ENCODE results near the gene CYYR1.

Gene CYYR1

DNA sequence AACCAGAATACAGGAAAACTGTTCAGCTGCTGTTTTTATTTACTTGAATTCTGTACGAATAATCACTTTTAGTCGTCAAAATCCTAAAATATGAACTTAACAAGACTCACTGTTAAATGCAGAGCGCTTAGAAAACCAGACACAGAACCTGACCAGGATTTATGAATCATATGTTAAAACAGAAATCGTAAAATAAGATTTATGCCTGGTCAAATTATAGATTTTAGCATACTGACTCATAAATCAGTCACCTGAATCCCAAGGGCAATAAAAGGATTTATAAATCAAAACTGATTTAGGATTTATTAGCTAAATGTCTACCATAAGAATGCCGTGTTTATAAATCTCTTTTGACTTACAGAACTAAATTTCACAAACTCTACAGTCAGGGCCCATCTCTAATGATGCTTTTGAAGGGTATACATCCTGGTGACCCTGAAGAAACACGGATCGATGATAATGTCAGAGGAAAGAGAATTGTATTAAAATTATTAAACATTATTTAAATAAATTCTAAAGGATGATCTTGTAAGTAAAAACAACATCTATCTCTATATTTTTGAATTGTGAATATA, 28.8 kb downstream of the CYYR1 start:
- TF ChIP-seq CTCF (IDR thresholded peaks at IDR 0.05; ENCODE audit: low read length, missing control alignments), result no peak
- DNase-seq (ENCODE audit: low read depth), result no peak
- no peak overlapping the region for H3K4me3 ChIP-seq (replicated peaks; ENCODE audit: low read depth, low read length)

DNA sequence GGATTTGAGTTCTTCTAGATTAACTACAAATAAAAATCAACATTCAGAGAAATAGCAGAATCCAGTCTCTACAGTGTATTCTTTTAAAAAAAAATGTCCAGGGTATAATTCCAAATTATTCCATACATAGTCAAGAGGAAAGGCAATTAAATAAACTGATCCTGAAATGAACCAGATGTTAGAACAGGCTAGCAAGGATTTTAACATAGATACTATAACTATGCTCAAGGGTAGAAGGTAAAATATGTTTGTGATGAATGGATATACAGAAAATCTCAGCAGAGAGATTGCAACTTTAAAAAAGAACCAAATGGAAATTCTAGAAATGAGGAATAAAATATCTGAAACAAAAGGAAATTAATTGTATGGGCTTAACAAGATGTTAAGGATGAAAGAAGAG, 32.4 kb downstream of the CYYR1 start:
- no peak for DNase-seq (ENCODE audit: low read depth)
- H3K4me3 ChIP-seq (replicated peaks; ENCODE audit: low read depth, low read length), result no peak overlapping the region
- TF ChIP-seq CTCF (IDR thresholded peaks at IDR 0.05; ENCODE audit: low read length, missing control alignments), result no peak

DNA sequence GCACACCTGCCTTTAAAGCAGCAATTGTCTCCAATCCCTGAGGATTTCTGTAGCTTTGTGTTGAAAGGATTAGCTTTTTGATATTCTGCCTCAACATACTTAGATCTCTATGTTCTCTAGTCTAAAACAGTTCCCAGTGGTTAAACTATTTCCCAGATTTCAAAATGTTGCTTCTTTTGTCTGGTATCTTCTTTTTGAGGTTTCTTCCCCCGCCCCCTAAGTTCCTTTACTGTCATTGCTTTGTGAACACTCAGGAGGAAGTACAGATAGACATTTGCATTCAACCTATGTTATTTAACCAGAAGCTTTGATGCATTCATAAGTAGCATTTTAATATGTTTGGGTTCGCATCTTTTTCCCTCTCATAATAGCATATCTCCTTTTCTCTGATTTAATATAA, 33.5 kb downstream of the CYYR1 start:
- no peak overlapping the region for H3K4me3 ChIP-seq (replicated peaks; ENCODE audit: low read depth, low read length)
- TF ChIP-seq CTCF (IDR thresholded peaks at IDR 0.05; ENCODE audit: low read length, missing control alignments), result no peak
- DNase-seq (ENCODE audit: low read depth), result no peak

- no peak overlapping the region for H3K4me3 ChIP-seq (replicated peaks; ENCODE audit: low read depth, low read length)
- TF ChIP-seq CTCF (IDR thresholded peaks at IDR 0.05; ENCODE audit: low read length, missing control alignments), result no peak
- DNase-seq (ENCODE audit: low read depth), result no peak
Measured at GRCh38 chr21:26534517-26534916, 38.6 kb downstream of the CYYR1 start.

DNA sequence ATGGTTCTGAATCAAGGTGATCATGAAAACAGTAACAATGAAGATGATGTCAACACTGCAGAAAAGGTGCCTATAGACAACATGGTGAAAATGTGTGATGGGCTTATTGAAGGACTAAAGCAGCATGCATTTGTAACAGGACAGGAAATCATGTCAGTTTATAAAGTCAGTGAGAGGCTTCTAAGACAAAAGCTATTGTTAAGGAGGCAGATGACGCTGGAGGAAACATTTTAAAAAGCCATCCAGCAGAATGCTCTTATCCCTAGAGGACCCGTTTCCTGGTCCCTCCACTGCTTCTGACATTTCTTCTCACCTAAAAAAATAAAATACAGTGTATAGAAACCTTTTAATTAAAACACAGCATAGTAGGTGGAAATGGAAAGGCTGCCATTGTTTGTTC, 40.9 kb downstream of the CYYR1 start:
- DNase-seq (ENCODE audit: low read depth), result no peak
- H3K4me3 ChIP-seq (replicated peaks; ENCODE audit: low read depth, low read length), result no peak overlapping the region
- TF ChIP-seq CTCF (IDR thresholded peaks at IDR 0.05; ENCODE audit: low read length, missing control alignments), result no peak

DNA sequence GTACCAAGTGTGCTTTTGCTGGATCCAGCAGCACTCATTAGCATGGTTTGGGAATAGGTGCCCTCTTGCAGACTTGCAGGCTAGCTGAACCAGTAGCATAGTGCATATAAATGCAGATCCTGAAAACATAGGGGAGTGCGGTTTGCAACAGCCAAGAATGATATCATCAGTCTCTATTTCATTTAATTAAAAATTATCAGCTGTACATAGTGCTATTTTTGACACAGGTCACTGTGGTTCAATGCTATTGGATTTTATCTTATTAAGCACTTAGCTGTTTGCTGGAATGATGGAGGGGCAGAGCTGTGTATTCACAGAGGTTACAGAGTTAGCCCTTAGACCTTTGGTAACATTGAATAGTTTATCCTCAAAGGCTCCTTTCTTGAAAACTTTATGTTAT, 43.6 kb downstream of the CYYR1 start:
- no peak for TF ChIP-seq CTCF (IDR thresholded peaks at IDR 0.05; ENCODE audit: low read length, missing control alignments)
- no peak overlapping the region for H3K4me3 ChIP-seq (replicated peaks; ENCODE audit: low read depth, low read length)
- DNase-seq (ENCODE audit: low read depth), result no peak

GRCh38 chr21:26528882-26529281, 44.2 kb downstream of the CYYR1 start:
- no peak for DNase-seq (ENCODE audit: low read depth)
- no peak overlapping the region for H3K4me3 ChIP-seq (replicated peaks; ENCODE audit: low read depth, low read length)
- no peak for TF ChIP-seq CTCF (IDR thresholded peaks at IDR 0.05; ENCODE audit: low read length, missing control alignments)
